Uterus (tissue), 4 donors: Measurements from ENCODE around the gene SLC35E3. TPM values are rescaled to one million over a fixed set of nuclear protein-coding genes. Genes with fewer than 3 reads are reported as not detected.

ENCODE experiments used
- DNase-seq, 2 donors: peaks; one replicate each; pipeline ENCODE4 v3.0.0-alpha.2; 2019 to 2020
- H3K27ac ChIP-seq, 2 donors: fragments of 200-600 bp; sonication (generic); 1 replicate in 1 of 2; 2 replicates in 1 of 2; pipeline ENCODE4 v1.5.1; 2016 to 2018
- H3K27me3 ChIP-seq, 2 donors: fragments of 200-600 bp; sonication (generic); one replicate each; pipeline ENCODE4 v1.5.1; 2018 to 2019; ENCODE audit warnings: control low read depth in 1 of 2
- H3K36me3 ChIP-seq, 2 donors: fragments of 200-600 bp; sonication (generic); one replicate each; pipeline ENCODE4 v1.5.1; 2019; ENCODE audit warnings: control low read depth in 1 of 2
- H3K4me1 ChIP-seq, 2 donors: fragments of 200-600 bp; sonication (generic); one replicate each; pipeline ENCODE4 v1.5.1; 2018 to 2019; ENCODE audit warnings: control low read depth in 1 of 2
- H3K4me3 ChIP-seq, 2 donors: fragments of 200-600 bp; sonication (generic); 1 replicate in 1 of 2; 2 replicates in 1 of 2; pipeline ENCODE4 v1.5.1; 2018 to 2019; ENCODE audit warnings: mild to moderate bottlenecking in 1 of 2
- H3K9me3 ChIP-seq, 2 donors: fragments of 200-600 bp; sonication (generic); one replicate each; pipeline ENCODE4 v1.5.1; 2019; ENCODE audit warnings: control low read depth in 1 of 2
- CTCF ChIP-seq, 4 experiments: fragments of 200-600 bp in 2 of 4; fragments of 450-650 bp in 2 of 4; sonication (generic) in 2 of 4; IDR thresholded peaks; one replicate each; pipeline ENCODE4 v1.5.1; 2016 to 2019; ENCODE audit warnings: antibody characterized with exemption in 4 of 4, mild to moderate bottlenecking in 2 of 4, moderate library complexity in 1 of 4
- POLR2A ChIP-seq, 2 donors: fragments of 450-650 bp; IDR thresholded peaks; one replicate each; pipeline ENCODE4 v1.6.1; 2016; ENCODE audit warnings: antibody characterized with exemption in 2 of 2, mild to moderate bottlenecking in 1 of 2, moderate library complexity in 1 of 2
- intact Hi-C: fragments of 100-400 bp; cut with DNase I; formaldehyde crosslinking; loops from one replicate; pipeline ENCODE4 v1.15.1; 2023; ENCODE audit warnings: low total_unique reads
- total RNA-seq, 4 donors: library from RNA; depleted of rRNA in 3 of 4; stranded (reverse); fragments of >200 nt in 3 of 4; gene quantifications; one replicate each; pipeline versions ENCODE4 v1.1.0 to v1.2.4, GENCODE V29; 2014 to 2023
- donor health status: DM: yes; HTN: yes; CAD: no.

The SLC35E3 gene
- total RNA-seq, 4 donors from 2014 or later = 0.29 to 15.3 (median 6.5) TPM; not detected in 1

- intact Hi-C loops = no loop called here
- TF ChIP-seq POLR2A (IDR thresholded peaks at IDR 0.05) (no peak), CTCF (IDR thresholded peaks at IDR 0.05) (no peak)
- DNase-seq = no peak
- Histone ChIP-seq H3K36me3 (no peaks in the 10 kb centered on the region), H3K9me3 (no peaks in the 10 kb centered on the region), H3K27me3 (no peaks in the 10 kb centered on the region), H3K4me1 (no peaks in the 10 kb centered on the region), H3K4me3 (no peak overlapping the region), H3K27ac (no peak overlapping the region)
Observed at GRCh38 chr12:68767191-68767590, 21.2 kb downstream of the SLC35E3 start.

- DNase-seq = no peak
- Histone ChIP-seq H3K4me3 (no peak overlapping the region), H3K27me3 (no peaks in the 10 kb centered on the region), H3K9me3 (no peaks in the 10 kb centered on the region), H3K36me3 (no peaks in the 10 kb centered on the region), H3K27ac (no peak overlapping the region), H3K4me1 (no peaks in the 10 kb centered on the region)
- intact Hi-C loops = no loop called here
- TF ChIP-seq POLR2A (IDR thresholded peaks at IDR 0.05) (no peak), CTCF (IDR thresholded peaks at IDR 0.05) (no peak)
Observed at GRCh38 chr12:68768431-68768939, 22.5 kb downstream of the SLC35E3 start.

GRCh38 chr12:68769941-68770340 is 24.0 kb downstream of the SLC35E3 start:
- no peak overlapping the region for H3K4me3 ChIP-seq
- H3K4me1 ChIP-seq = no peaks in the 10 kb centered on the region
- no peak for DNase-seq
- H3K27ac ChIP-seq = no peak overlapping the region
- no peaks in the 10 kb centered on the region for H3K9me3 ChIP-seq
- intact Hi-C loops = no loop called here
- H3K27me3 ChIP-seq = no peaks in the 10 kb centered on the region
- TF ChIP-seq POLR2A (IDR thresholded peaks at IDR 0.05) = no peak
- no peak for TF ChIP-seq CTCF (IDR thresholded peaks at IDR 0.05)
- no peaks in the 10 kb centered on the region for H3K36me3 ChIP-seq

GRCh38 chr12:68771223-68771925 is 25.4 kb downstream of the SLC35E3 start:
- Histone ChIP-seq H3K27ac (no peak overlapping the region), H3K4me3 (no peak overlapping the region), H3K4me1 (no peaks in the 10 kb centered on the region), H3K36me3 (no peaks in the 10 kb centered on the region), H3K27me3 (no peaks in the 10 kb centered on the region), H3K9me3 (no peaks in the 10 kb centered on the region)
- DNase-seq = no peak
- TF ChIP-seq POLR2A (IDR thresholded peaks at IDR 0.05) = no peak
- intact Hi-C loops = no loop called here

GRCh38 chr12:68772714-68773113 is 26.7 kb downstream of the SLC35E3 start:
- H3K27me3 ChIP-seq = no peaks in the 10 kb centered on the region
- no peak overlapping the region for H3K4me3 ChIP-seq
- intact Hi-C loops = no loop called here
- no peaks in the 10 kb centered on the region for H3K9me3 ChIP-seq
- no peaks in the 10 kb centered on the region for H3K4me1 ChIP-seq
- no peak overlapping the region for H3K27ac ChIP-seq
- TF ChIP-seq POLR2A (IDR thresholded peaks at IDR 0.05) = no peak
- no peak for TF ChIP-seq CTCF (IDR thresholded peaks at IDR 0.05)
- H3K36me3 ChIP-seq = no peaks in the 10 kb centered on the region
- no peak for DNase-seq
